Measurements from ENCODE around the gene F8A1.
"Not testable (repeated sequence)": the region's sequence is repeated elsewhere in the genome, so short reads cannot be mapped to it uniquely, and the experiment has no call there.

- not testable (repeated sequence) for TF ChIP-seq CTCF (conservative IDR thresholded peaks at IDR 0.05; ENCODE audit: low read depth, low read length); EZH2phosphoT487 (IDR thresholded peaks at IDR 0.05; ENCODE audit: borderline replicate concordance, low read length)
Measured at GRCh38 chrX:154885057-154885456, 1.1 kb upstream of the F8A1 start.
